GM19438 (cell line): ENCODE data around the gene LRRC3B.
"Not testable (repeated sequence)": the region's sequence is repeated elsewhere in the genome, so short reads cannot be mapped to it uniquely, and the experiment has no call there.

Source experiments
- ATAC-seq: cut with Tn5 transposase; IDR thresholded peaks from one replicate; pipeline ENCODE4 v1.9.1; 2021; ENCODE audit warnings: low read depth; ENCODE audit not compliant: unreplicated experiment

The LRRC3B gene, protein sequence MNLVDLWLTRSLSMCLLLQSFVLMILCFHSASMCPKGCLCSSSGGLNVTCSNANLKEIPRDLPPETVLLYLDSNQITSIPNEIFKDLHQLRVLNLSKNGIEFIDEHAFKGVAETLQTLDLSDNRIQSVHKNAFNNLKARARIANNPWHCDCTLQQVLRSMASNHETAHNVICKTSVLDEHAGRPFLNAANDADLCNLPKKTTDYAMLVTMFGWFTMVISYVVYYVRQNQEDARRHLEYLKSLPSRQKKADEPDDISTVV

GRCh38 chr3:26622621-26623418 lies at the start of gene LRRC3B:
Gene LRRC3B (plus strand): TSS chr3:26622772. CDS start chr3:26709673, 86,901 bp downstream.
- no peak for ATAC-seq

DNA sequence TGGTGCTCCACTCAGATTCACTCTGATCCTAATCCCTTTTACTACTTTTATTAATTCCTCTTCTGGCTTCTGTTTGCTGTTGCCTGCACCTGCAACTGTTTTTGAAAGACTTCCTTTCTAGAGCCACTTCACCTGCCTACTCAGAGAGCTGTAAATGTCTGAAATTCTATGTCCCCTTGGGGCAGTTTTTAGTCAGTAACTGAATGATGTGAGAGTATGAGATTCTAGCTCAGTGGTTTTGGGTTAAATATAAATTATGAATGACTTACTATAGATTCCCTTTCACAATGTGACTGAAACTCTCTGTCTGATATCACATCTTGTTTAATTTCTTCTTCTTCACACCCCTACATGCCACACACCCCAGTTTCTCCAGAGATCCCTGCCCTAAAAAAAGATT lies 47.8 kb upstream of the LRRC3B start:
- ATAC-seq, result no peak

- no peak for ATAC-seq
Measured at GRCh38 chr3:26579116-26579515, 43.5 kb upstream of the LRRC3B start.

DNA sequence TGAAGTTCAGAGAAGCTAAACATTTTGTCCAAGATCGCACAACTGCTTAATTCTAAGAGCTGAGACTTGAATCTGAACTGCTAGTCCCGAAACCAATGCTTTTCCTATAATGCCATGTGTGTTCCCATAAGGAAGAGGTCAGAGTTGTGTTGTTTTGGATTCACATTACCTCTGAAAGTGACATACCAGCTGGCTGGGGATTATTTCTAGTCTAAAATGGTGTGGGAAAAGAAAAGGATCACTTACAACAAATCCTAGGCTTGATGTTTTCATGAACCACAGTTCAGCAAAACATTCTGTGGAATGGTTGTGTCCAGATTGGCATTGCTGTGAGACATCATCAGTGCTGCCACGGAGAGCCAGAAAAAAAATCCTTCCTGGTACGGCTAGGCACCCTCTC lies 35.0 kb upstream of the LRRC3B start:
- ATAC-seq, result no peak

DNA sequence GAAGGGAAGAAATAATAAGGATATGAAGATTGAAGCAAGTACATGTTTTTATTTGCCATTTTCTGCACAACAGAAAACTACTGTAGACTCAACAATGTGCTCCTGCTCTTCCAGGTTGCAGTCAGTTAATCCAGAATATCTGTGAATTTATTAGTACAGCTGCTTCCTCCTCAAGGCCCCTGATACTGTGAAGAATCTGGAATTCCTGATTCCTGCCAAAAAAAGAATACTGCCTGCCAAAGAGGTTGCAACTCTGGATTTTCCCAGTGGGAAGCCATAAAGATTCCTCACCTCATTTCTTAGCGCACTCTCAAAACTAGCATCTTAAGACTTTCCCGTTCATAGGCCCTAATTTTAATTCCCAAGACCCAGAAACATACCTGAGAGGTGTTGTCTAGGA lies 33.6 kb upstream of the LRRC3B start:
- ATAC-seq, result no peak

DNA sequence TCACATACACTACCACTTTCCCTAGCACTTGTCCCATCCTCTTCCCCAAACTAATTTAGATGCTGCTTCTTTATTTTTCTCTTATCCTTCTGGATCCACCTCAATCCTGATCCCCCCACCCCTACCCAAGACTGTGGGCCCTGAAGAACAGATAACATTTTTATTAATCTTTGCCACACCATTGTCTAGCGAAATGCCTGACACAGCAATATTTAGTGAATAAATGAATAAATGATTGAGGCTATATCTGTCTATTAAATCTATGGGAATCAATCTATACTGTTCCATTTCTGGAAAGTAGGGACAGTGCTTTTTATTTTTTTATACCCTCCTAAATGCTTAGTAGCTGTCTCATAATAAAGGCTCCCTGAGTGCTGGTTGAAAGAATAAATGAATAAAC lies 32.9 kb upstream of the LRRC3B start:
- no peak for ATAC-seq

GRCh38 chr3:26590919-26591484 lies 31.6 kb upstream of the LRRC3B start:
- ATAC-seq, result no peak

GRCh38 chr3:26591926-26592325 lies 30.6 kb upstream of the LRRC3B start:
- no peak for ATAC-seq

DNA sequence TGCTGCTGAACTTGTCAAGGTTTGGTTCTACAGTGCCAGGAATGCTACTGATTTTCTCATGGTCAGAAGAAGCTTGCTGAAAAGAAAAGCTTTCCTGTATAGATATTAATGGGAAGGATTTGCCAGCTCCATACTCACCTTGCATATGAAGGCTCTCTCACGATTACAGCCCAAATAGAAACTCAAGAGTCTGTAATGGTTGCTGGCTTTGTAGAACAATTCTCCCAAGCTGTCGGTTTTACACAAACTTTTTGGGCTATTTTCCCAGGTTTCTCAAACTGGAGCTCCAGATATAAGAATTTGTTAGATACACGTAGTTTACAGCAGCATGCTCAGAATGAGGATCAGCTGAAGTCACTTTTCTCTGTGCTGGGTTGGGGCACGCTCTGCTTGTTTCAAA lies 30.1 kb upstream of the LRRC3B start:
- ATAC-seq, result no peak

GRCh38 chr3:26596335-26596734 lies 26.2 kb upstream of the LRRC3B start:
- no peak for ATAC-seq

DNA sequence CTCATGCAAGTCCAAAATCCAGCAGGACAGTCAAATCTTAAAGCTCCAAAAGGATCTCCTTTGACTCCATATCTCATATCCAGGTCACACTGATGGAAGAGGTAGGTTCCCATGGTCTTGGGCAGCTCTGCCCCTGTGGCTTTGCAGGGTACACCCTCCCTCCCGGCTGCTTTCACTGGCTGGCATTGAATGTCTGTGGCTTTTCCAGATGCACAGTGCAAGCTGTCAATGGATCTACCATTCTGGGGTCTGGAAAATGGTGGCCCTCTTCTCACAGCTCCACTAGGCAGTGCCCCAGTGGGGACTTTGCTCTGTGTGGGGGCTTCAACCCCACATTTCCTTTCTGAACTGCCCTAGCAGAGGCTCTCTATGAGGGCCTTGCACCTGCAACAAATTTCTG lies 19.3 kb upstream of the LRRC3B start:
- ATAC-seq, result not testable (repeated sequence)

DNA sequence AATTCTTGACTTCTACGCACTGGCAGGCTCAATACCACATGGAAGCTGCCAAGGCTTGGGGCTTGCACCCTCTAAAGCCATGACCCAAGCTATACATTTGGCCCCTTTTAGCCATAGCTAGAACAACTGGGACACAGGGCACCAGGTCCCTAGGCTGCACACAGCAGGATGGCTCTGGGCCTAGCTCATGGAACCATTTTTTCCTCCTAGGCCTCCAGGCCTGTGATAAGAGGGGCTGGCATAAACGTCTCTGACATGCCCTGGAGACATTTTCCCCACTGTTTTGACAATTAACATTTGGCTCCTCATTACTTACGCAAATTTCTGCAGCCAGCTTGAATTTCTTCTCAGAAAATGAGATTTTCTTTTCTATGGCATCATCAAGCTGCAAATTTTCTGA lies 18.8 kb upstream of the LRRC3B start:
- ATAC-seq, result not testable (repeated sequence)

GRCh38 chr3:26614006-26614685 lies 8.4 kb upstream of the LRRC3B start:
- ATAC-seq, result no peak

- no peak for ATAC-seq
Measured at GRCh38 chr3:26621176-26621575, 1.4 kb upstream of the LRRC3B start.

DNA sequence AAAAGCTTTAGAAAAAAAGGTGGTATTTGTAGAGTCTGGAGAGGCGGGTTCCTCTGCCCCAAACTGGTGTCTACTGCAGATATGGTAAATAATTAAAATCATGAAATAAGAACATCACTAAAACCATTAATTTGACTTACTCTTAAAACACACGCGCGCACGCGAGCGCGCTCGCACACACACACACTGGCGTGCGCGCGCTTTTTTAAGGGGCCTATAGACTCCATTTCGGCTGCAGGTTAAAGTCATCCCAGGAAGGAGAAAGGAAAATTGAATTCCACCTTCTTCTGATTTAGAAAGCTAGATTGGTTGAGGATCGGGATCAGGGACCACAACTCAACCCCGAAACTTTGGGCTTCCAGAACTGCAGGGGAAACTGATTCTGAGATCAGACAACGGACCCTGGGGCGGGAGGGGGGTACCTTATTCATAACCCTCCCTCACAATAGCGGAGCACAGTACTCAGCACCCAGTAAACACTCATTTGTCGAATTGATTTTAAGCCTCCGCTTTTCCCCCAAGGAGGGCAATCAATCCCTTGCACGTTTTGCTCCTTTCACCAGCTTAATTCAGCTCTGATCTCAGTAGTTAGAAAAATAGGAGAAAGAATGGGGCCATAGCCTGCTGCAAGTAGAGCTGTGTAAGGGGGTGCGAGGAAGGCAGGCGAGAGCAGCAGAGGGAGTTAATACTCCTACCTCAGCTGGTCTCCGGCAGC lies 509 bp upstream of the LRRC3B start:
- no peak for ATAC-seq

DNA sequence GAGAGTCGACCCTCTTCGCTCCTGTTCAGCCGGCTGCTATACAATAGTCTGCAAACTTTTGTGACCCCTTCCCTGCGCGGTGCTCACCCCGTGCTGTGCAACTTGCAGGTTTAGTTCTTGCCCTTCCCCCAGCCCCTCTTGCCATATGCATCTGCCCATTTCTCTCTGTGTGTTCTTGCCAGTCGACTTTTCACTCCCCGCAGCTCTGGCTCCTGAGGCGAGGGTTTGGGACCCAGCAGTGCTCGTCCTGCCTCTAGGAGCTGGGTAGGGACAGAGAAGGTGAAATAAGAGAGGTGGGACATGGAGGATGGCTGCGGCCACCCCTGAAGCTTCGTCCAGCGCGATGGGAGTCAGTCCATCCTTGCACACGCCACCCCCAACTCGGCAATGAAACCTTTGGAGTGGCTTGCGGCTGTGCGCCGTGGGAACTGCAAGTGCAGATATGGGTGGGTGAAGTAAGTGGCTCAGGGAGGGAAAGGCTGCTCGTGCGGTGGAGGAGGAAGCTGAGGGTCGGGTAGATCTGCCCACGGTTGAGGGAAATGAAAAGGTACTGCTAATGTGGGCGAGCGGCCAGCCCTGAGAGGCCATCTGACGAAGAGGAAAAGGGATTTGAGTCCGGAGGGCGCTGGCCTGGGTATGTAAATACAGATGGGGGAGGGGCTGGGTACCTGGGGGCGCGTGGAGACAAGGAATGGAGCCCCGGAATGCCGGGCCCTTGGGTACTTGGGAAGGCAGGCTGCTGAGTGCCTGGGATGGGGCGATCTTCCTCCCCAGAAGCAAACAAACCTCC lies 1.0 kb downstream of the LRRC3B start:
- no peak for ATAC-seq

DNA sequence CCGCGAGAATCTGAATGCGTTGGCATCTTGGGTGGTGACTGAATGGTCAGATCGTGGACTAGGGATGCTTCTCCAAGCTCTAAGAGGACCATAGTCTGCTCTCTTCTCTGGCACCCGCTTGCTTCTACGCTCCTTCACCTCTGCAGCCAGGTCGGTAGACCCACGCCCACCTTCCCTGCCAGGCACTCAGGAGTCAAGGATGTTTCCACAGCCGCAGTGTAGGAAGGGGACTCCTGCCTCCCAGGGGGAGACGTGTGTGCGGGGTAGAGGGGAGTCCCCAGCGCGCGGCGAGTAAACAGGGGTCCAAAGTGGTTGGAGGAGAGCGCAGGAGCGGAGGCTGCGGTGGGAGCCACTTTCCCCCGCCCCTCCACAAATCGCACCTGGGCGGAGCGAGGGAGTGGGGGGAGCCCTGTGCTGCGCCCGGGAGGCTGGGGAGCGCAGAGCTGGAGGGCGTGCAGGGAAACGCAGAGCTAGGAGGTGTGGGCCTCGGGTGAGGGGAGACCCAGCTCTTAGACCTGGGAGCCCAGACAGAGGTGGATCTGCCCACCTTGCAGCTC lies 1.7 kb downstream of the LRRC3B start:
- ATAC-seq, result no peak

DNA sequence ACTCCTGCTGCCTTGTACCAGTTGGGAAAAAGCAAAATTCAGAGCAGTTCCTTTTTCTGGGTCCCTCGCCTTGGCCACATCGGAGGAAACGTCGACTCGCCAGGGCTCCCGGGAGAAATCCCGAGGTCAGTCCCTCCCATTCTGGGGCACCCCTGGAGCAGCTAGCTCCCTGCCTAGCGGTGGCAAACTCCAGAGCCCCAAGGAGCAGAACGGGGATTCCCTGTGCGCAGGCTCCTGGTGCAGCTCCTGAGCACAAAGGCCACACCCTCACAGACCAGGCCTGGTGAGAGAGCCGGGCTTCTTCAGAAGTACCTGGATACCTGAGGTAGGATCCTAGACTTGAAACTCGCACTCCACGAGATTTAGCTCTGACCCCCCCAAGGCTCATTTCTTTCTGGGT lies 2.6 kb downstream of the LRRC3B start:
- ATAC-seq, result no peak

- ATAC-seq, result no peak
Measured at GRCh38 chr3:26627080-26627479, 4.5 kb downstream of the LRRC3B start.

DNA sequence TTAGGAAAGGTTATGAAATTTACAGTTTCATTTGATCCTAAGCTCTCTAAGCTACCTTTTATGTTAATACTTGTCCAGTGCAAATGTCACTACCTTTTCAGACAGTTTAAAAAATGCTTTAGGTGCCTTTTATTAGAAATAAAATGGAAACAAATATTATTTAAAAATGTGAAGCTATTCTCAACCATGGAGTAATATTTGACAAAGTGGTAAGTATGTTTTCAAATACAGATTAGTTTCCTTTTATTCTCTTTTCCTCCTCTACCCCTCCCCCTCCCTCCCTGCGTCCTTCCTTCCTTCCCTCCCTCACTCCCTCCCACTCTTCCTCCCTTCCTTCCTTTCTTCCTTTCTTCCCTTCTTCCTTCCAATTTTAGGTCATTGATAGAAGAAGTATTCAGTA lies 6.3 kb downstream of the LRRC3B start:
- ATAC-seq, result no peak
